K562 (cell line): ENCODE measurements around the gene GOLGA6L2. TPM values are rescaled to one million over a fixed set of nuclear protein-coding genes. Genes with fewer than 3 reads are reported as not detected.

Source experiments
- FOXA3 ChIP-seq, 2 experiments: fragments of 450-650 bp in 1 of 2; sonication (generic) in 1 of 2; formaldehyde crosslinking; IDR thresholded peaks in 1 of 2; conservative IDR thresholded peaks in 1 of 2; 2 replicates each; pipeline versions ENCODE4 v1.4.0 to v1.8.0; 2020 to 2022; ENCODE audit warnings: mild to moderate bottlenecking in 2 of 2, missing genetic modification reagents in 1 of 2
- MITF ChIP-seq: IDR thresholded peaks from 2 replicates; pipeline ENCODE4 v1.6.1; 2014; ENCODE audit warnings: antibody characterized with exemption
- MTA3 ChIP-seq: fragments of 450-650 bp; formaldehyde crosslinking; IDR thresholded peaks from 2 replicates; pipeline ENCODE4 v1.6.1; 2017; ENCODE audit warnings: mild to moderate bottlenecking, borderline replicate concordance
- RREB1 ChIP-seq: fragments of 250-450 bp; sonication (Bioruptor Pico); IDR thresholded peaks from 2 replicates; pipeline ENCODE4 v1.4.0; 2020
- SPI1 ChIP-seq: IDR thresholded peaks from 2 replicates; pipeline ENCODE4 v1.6.1; 2011; ENCODE audit warnings: low read depth, low read length, control low read depth, borderline replicate concordance
- TFE3 ChIP-seq: fragments of 450-650 bp; formaldehyde crosslinking; IDR thresholded peaks from 2 replicates; pipeline ENCODE4 v1.4.0; 2020; ENCODE audit warnings: mild to moderate bottlenecking, mixed read lengths
- XRCC3 ChIP-seq: fragments of 450-650 bp; IDR thresholded peaks from 2 replicates; pipeline ENCODE4 v1.6.1; 2017; ENCODE audit warnings: mild to moderate bottlenecking, moderate library complexity
- polyA plus RNA-seq, 8 experiments: library from polyadenylated mRNA; depleted of rRNA in 4 of 8; stranded (reverse) in 5 of 8; unstranded in 3 of 8; fragments of >200 nt; fragmentation: Nextera tagmentation in 2 of 8; fragmentation: Illumina TruSeq in 1 of 8; extraction: Ambion mirVana in 2 of 8; extraction: Trizol in 1 of 8; gene quantifications; 2 replicates each; pipeline versions ENCODE4 v1.2.1 to v1.2.3, GENCODE V29; 2011 to 2014; ENCODE audit warnings: inconsistent platforms in 1 of 8, missing spikeins in 1 of 8
- total RNA-seq, 7 experiments: library from RNA; depleted of rRNA in 6 of 7; stranded (reverse); fragments of >200 nt in 6 of 7; fragmentation: Illumina TruSeq in 2 of 7; extraction: Trizol in 2 of 7; gene quantifications; 2 replicates each; pipeline versions ENCODE4 v1.2.1 to v1.2.3, GENCODE V29; 2011 to 2021; ENCODE audit warnings: low replicate concordance in 1 of 7

The GOLGA6L2 gene
- total and polyA plus RNA-seq, 9 of the 15 experiments (the other 6 are each of a cell fraction or from before 2014, with no cell fraction given), result not detected

- TF ChIP-seq MITF (no peak), FOXA3 (CRISPR knock-in tag; conservative IDR thresholded peaks at IDR 0.05 in 1 of 2, IDR thresholded peaks at IDR 0.05 in 1 of 2) (no peak), RREB1 (CRISPR knock-in tag) (no peak), TFE3 (CRISPR knock-in tag) (no peak), MTA3 (no peak), XRCC3 (no peak), SPI1 (no peak)
These were observed 49.3 kb downstream of the GOLGA6L2 start (continued) for GRCh38 chr15:23397779-23398178.
